Trophoblast cell (in vitro differentiated cells and primary cell): Measurements from ENCODE around the gene KCNC3.

ENCODE experiments used
- DNase-seq, 2 donors: peaks; one replicate each; pipeline ENCODE4 v3.0.0-alpha.2; 2016
- H2AFZ ChIP-seq: 2 replicates; pipeline ENCODE4 v1.6.1; 2013; ENCODE audit warnings: low read length, moderate library complexity, mild to moderate bottlenecking; ENCODE audit not compliant: insufficient read depth, poor library complexity
- H2AK5ac ChIP-seq: 2 replicates; pipeline ENCODE4 v1.6.1; 2013; ENCODE audit warnings: mild to moderate bottlenecking, low read length
- H2BK120ac ChIP-seq: 2 replicates; pipeline ENCODE4 v1.6.1; 2013; ENCODE audit warnings: low read length, mild to moderate bottlenecking, moderate library complexity; ENCODE audit not compliant: insufficient read depth, poor library complexity
- H2BK12ac ChIP-seq: 2 replicates; pipeline ENCODE4 v1.6.1; 2013; ENCODE audit warnings: mild to moderate bottlenecking, low read length, moderate library complexity
- H2BK5ac ChIP-seq: 2 replicates; pipeline ENCODE4 v1.6.1; 2013; ENCODE audit warnings: low read length, low read depth, moderate library complexity, mild to moderate bottlenecking; ENCODE audit not compliant: poor library complexity
- H3K14ac ChIP-seq: 2 replicates; pipeline ENCODE4 v1.6.1; 2013; ENCODE audit warnings: mild to moderate bottlenecking, low read length
- H3K18ac ChIP-seq: 2 replicates; pipeline ENCODE4 v1.6.1; 2013; ENCODE audit warnings: mild to moderate bottlenecking, low read length
- H3K23ac ChIP-seq: 2 replicates; pipeline ENCODE4 v1.6.1; 2013; ENCODE audit warnings: low read length
- H3K27ac ChIP-seq: 2 replicates; pipeline ENCODE4 v1.5.1; 2013; ENCODE audit warnings: low read depth, mild to moderate bottlenecking, inconsistent platforms, low read length, moderate library complexity
- H3K27me3 ChIP-seq: 2 replicates; pipeline ENCODE4 v1.6.1; 2013; ENCODE audit warnings: inconsistent platforms, mild to moderate bottlenecking, low read length, moderate library complexity; ENCODE audit not compliant: insufficient read depth
- H3K36me3 ChIP-seq, 2 experiments: 1 replicate in 1 of 2; 2 replicates in 1 of 2; pipeline ENCODE4 v1.6.1; 2013; ENCODE audit warnings: low read length in 2 of 2, mild to moderate bottlenecking in 2 of 2, moderate library complexity in 1 of 2; ENCODE audit not compliant: insufficient read depth in 2 of 2, control insufficient read depth in 1 of 2
- H3K4ac ChIP-seq: 2 replicates; pipeline ENCODE4 v1.6.1; 2013; ENCODE audit warnings: low read depth, mild to moderate bottlenecking, low read length, moderate library complexity
- H3K4me1 ChIP-seq, 2 experiments: 1 replicate in 1 of 2; 2 replicates in 1 of 2; pipeline ENCODE4 v1.6.1; 2013; ENCODE audit warnings: low read length in 2 of 2, mild to moderate bottlenecking in 2 of 2, moderate library complexity in 1 of 2; ENCODE audit not compliant: insufficient read depth in 2 of 2, control insufficient read depth in 1 of 2
- H3K4me2 ChIP-seq: 2 replicates; pipeline ENCODE4 v1.6.1; 2013; ENCODE audit warnings: inconsistent platforms, mild to moderate bottlenecking, low read length, moderate library complexity
- H3K4me3 ChIP-seq: 2 replicates; pipeline ENCODE4 v1.5.1; 2013; ENCODE audit warnings: mild to moderate bottlenecking, low read depth, low read length, inconsistent platforms
- H3K79me1 ChIP-seq: one replicate; pipeline ENCODE4 v1.6.1; 2013; ENCODE audit warnings: low read length
- H3K79me2 ChIP-seq: 2 replicates; pipeline ENCODE4 v1.6.1; 2013; ENCODE audit warnings: low read length, mild to moderate bottlenecking; ENCODE audit not compliant: control insufficient read depth, insufficient read depth, poor library complexity
- H3K9ac ChIP-seq: 2 replicates; pipeline ENCODE4 v1.6.1; 2013; ENCODE audit warnings: mild to moderate bottlenecking, low read length
- H3K9me3 ChIP-seq: 2 replicates; pipeline ENCODE4 v1.6.1; 2013; ENCODE audit warnings: low read depth, mild to moderate bottlenecking, control low read depth, inconsistent platforms, low read length; ENCODE audit not compliant: insufficient read depth
- H4K12ac ChIP-seq: 2 replicates; pipeline ENCODE4 v1.6.1; 2013; ENCODE audit warnings: low read depth, mild to moderate bottlenecking, low read length, moderate library complexity
- H4K8ac ChIP-seq: 2 replicates; pipeline ENCODE4 v1.6.1; 2013; ENCODE audit warnings: low read depth, mild to moderate bottlenecking, low read length, moderate library complexity
- H4K91ac ChIP-seq: one replicate; pipeline ENCODE4 v1.6.1; 2013; ENCODE audit warnings: low read depth, mild to moderate bottlenecking, low read length, moderate library complexity
- WGBS: extraction: QIAGEN DNeasy Blood & Tissue Kit; methylation state at CpG from one replicate; pipeline ENCODE4 v1.1.7; 2013; ENCODE audit warnings: missing lambda C conversion rate; ENCODE audit not compliant: insufficient read length, insufficient coverage; ENCODE audit errors: extremely low coverage; 5-methylcytosine and 5-hydroxymethylcytosine counted together

Gene KCNC3

GRCh38 chr19:50290775-50291174 is 38.4 kb downstream of the KCNC3 start:
- Histone ChIP-seq H3K14ac (no peak overlapping the region), H3K27ac (no peak overlapping the region), H2BK120ac (no peak overlapping the region), H3K4me3 (no peak overlapping the region), H2AFZ (no peak overlapping the region), H3K79me1 (no peaks in the 10 kb centered on the region), H3K4me1 (no peaks in the 10 kb centered on the region), H4K12ac (no peak overlapping the region), H2BK12ac (no peak overlapping the region), H3K27me3 (no peaks in the 10 kb centered on the region), H3K18ac (no peak overlapping the region), H2BK5ac (no peak overlapping the region), H3K9me3 (peaks cover 3% of the 10 kb centered on the region), H2AK5ac (no peak overlapping the region), H4K91ac (no peak overlapping the region), H3K4me2 (no peak overlapping the region), H4K8ac (no peak overlapping the region), H3K4ac (no peak overlapping the region), H3K23ac (no peak overlapping the region), H3K79me2 (no peaks in the 10 kb centered on the region), H3K36me3 (peaks cover 8 to 17% of the 10 kb centered on the region in 2 experiments), H3K9ac (no peak overlapping the region)
- WGBS = no CpG with 5 or more reads among the region's 15 CpGs
- no peak for DNase-seq

DNA sequence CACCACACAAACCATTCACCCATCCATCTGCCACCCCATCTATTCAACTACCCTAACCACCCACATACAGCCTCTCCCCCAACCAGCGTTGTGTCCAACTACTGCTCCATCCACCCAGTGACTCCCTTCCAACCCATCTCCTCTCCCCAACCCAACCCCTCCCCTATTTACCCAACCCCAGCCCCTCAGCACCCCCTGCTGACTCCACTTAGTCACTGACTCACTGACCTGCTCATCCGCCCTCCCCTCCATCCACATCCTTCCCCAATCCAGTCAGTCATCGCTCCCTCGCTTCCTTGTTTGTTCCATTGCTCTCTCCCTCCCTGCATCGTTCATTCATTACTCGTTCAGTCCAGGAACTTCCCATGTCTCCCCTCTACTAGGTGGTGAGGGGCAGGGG is 39.2 kb downstream of the KCNC3 start:
- H3K27ac ChIP-seq = no peak overlapping the region
- no peaks in the 10 kb centered on the region for H3K79me1 ChIP-seq
- peaks cover 8 to 17% of the 10 kb centered on the region in 2 experiments for H3K36me3 ChIP-seq
- no peak overlapping the region for H3K18ac ChIP-seq
- no peak overlapping the region for H3K23ac ChIP-seq
- no peak overlapping the region for H3K4me3 ChIP-seq
- no peak overlapping the region for H3K4ac ChIP-seq
- no peak for DNase-seq
- H3K4me2 ChIP-seq = no peak overlapping the region
- no peaks in the 10 kb centered on the region for H3K79me2 ChIP-seq
- no peak overlapping the region for H4K8ac ChIP-seq
- H2BK120ac ChIP-seq = no peak overlapping the region
- H4K91ac ChIP-seq = no peak overlapping the region
- peaks cover 3% of the 10 kb centered on the region for H3K9me3 ChIP-seq
- H3K14ac ChIP-seq = no peak overlapping the region
- no peak overlapping the region for H2BK5ac ChIP-seq
- no peak overlapping the region for H3K9ac ChIP-seq
- no CpG with 5 or more reads among the region's 6 CpGs for WGBS
- H2AFZ ChIP-seq = no peak overlapping the region
- no peaks in the 10 kb centered on the region for H3K27me3 ChIP-seq
- no peak overlapping the region for H2BK12ac ChIP-seq
- H3K4me1 ChIP-seq = no peaks in the 10 kb centered on the region
- no peak overlapping the region for H2AK5ac ChIP-seq
- H4K12ac ChIP-seq = no peak overlapping the region

- Histone ChIP-seq H3K18ac (no peak overlapping the region), H3K79me2 (no peaks in the 10 kb centered on the region), H3K79me1 (no peaks in the 10 kb centered on the region), H2BK12ac (no peak overlapping the region), H2BK5ac (no peak overlapping the region), H2BK120ac (no peak overlapping the region), H2AFZ (no peak overlapping the region), H3K4me1 (no peaks in the 10 kb centered on the region), H4K8ac (no peak overlapping the region), H3K9me3 (peaks cover 5% of the 10 kb centered on the region), H3K23ac (no peak overlapping the region), H2AK5ac (no peak overlapping the region), H4K12ac (no peak overlapping the region), H3K14ac (no peak overlapping the region), H3K4me2 (no peak overlapping the region), H3K27me3 (no peaks in the 10 kb centered on the region), H4K91ac (no peak overlapping the region), H3K4ac (no peak overlapping the region), H3K4me3 (no peak overlapping the region), H3K36me3 (peaks cover 8 to 17% of the 10 kb centered on the region in 2 experiments), H3K27ac (no peak overlapping the region), H3K9ac (no peak overlapping the region)
- DNase-seq = no peak
- WGBS = no CpG with 5 or more reads among the region's 5 CpGs
Measured at GRCh38 chr19:50288954-50289353, 40.2 kb downstream of the KCNC3 start.

DNA sequence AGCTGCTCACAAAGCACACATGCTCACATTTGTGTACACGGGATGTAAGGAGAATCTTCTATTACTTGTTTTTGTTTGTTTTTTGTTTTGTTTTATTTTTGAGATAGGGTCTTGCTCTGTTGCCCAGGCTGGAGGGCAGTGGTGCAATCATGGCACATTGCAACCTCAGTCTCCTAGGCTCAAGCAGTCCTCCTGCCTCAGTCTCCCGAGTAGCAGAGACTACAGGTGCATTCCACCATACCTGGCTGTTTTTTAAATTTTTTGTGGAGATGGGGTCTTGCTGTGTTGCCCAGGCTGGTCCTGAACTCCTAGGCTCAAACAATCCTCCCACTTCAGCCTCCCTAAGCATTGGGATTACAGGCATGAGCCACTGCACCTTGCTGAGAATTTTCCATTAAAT is 41.8 kb downstream of the KCNC3 start:
- Histone ChIP-seq H2BK5ac (no peak overlapping the region), H3K79me2 (no peaks in the 10 kb centered on the region), H3K27ac (no peak overlapping the region), H3K4me1 (no peaks in the 10 kb centered on the region), H3K27me3 (no peaks in the 10 kb centered on the region), H3K4me2 (no peak overlapping the region), H3K4me3 (no peak overlapping the region), H3K18ac (no peak overlapping the region), H4K12ac (no peak overlapping the region), H3K23ac (no peak overlapping the region), H3K79me1 (no peaks in the 10 kb centered on the region), H2BK120ac (no peak overlapping the region), H4K8ac (no peak overlapping the region), H3K4ac (no peak overlapping the region), H3K9me3 (peaks cover 5% of the 10 kb centered on the region), H2BK12ac (no peak overlapping the region), H3K36me3 (peaks cover 8 to 15% of the 10 kb centered on the region in 2 experiments), H4K91ac (no peak overlapping the region), H3K14ac (no peak overlapping the region), H2AK5ac (no peak overlapping the region), H3K9ac (no peak overlapping the region), H2AFZ (no peak overlapping the region)
- WGBS = no CpG with 5 or more reads among the region's 2 CpGs
- no peak for DNase-seq
